A549 (cell line): Measurements from ENCODE around the gene PLXNC1.

ENCODE experiments used
- CHD2 ChIP-seq: fragments of 150-350 bp; IDR thresholded peaks from 2 replicates; pipeline ENCODE4 v1.6.1; 2014; ENCODE audit warnings: low read length; ENCODE audit not compliant: partially characterized antibody
- ESRRA ChIP-seq: fragments of 150-350 bp; IDR thresholded peaks from 2 replicates; pipeline ENCODE4 v1.6.1; 2014; ENCODE audit warnings: mild to moderate bottlenecking, low read length, borderline replicate concordance
- POLR2A ChIP-seq: IDR thresholded peaks from 2 replicates; pipeline ENCODE4 v1.6.1; 2012; ENCODE audit warnings: mild to moderate bottlenecking, low read length
- POLR2AphosphoS2 ChIP-seq: conservative IDR thresholded peaks from 2 replicates; pipeline ENCODE4 v1.6.1; 2012; ENCODE audit warnings: low read length, improper control_type of control experiment, inconsistent platforms
- RAD21 ChIP-seq, 2 experiments: fragments of >200 bp in 1 of 2; sonication (Bioruptor Twin) in 1 of 2; formaldehyde crosslinking in 1 of 2; IDR thresholded peaks in 1 of 2; conservative IDR thresholded peaks in 1 of 2; 2 replicates in 1 of 2; 3 replicates in 1 of 2; pipeline ENCODE4 v1.6.1; 2012 to 2018; ENCODE audit warnings: inconsistent platforms in 1 of 2
- TF ChIP-seq, protein P1 (sequence below): fragments of >200 bp; sonication (Bioruptor Twin); formaldehyde crosslinking; IDR thresholded peaks from 3 replicates; pipeline ENCODE4 v1.5.1; 2016
- TF ChIP-seq, protein P2 (sequence below): IDR thresholded peaks from 2 replicates; pipeline ENCODE4 v1.6.1; 2012

DNA sequence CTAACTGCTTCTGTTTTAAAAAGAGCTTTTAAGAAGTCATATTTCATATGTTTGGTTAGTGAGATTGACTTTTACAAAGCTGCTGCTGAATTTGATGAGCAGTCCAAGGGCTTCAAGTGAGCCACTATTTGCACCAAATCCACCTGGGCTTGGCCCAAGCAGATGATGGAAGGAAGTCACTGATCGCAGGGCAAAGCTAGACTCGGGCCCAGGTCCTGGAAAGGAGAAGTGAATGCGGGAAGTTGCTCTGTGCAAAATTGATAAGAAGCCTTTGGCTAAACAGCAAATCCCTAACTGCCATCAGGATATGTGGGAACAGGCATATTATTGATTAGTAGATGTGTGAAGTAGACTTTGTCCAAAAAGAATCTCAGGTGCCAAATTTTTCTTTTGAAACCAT is 30.5 kb downstream of the PLXNC1 start:
- TF ChIP-seq, protein P1, sequence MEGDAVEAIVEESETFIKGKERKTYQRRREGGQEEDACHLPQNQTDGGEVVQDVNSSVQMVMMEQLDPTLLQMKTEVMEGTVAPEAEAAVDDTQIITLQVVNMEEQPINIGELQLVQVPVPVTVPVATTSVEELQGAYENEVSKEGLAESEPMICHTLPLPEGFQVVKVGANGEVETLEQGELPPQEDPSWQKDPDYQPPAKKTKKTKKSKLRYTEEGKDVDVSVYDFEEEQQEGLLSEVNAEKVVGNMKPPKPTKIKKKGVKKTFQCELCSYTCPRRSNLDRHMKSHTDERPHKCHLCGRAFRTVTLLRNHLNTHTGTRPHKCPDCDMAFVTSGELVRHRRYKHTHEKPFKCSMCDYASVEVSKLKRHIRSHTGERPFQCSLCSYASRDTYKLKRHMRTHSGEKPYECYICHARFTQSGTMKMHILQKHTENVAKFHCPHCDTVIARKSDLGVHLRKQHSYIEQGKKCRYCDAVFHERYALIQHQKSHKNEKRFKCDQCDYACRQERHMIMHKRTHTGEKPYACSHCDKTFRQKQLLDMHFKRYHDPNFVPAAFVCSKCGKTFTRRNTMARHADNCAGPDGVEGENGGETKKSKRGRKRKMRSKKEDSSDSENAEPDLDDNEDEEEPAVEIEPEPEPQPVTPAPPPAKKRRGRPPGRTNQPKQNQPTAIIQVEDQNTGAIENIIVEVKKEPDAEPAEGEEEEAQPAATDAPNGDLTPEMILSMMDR: no peak
- TF ChIP-seq POLR2AphosphoS2 (no peak), POLR2A (no peak), CHD2 (no peak), ESRRA (no peak), RAD21 (conservative IDR thresholded peaks at IDR 0.05 in 1 of 2, IDR thresholded peaks at IDR 0.05 in 1 of 2) (no peak)
- TF ChIP-seq, protein P2, sequence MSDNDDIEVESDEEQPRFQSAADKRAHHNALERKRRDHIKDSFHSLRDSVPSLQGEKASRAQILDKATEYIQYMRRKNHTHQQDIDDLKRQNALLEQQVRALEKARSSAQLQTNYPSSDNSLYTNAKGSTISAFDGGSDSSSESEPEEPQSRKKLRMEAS: no peak
